ENCODE data around the gene HIF1AN.

The HIF1AN gene

GRCh38 chr10:100506596-100507356, 29.0 kb upstream of the HIF1AN start:
- ATAC-seq (ENCODE audit: insufficient read depth, low read depth) (no peak), DNase-seq (no peak)
- Histone ChIP-seq H3K4me3 (ENCODE audit: low read depth in 1 of 2, low read length in 2 of 2) (peak overlapping the region in 1 of 2 experiments; percentile 46; a peak in 2 of 4 replicates), H3K27me3 (ENCODE audit: insufficient read depth, low read length, poor library complexity) (no peaks in the 10 kb centered on the region), H3K36me3 (ENCODE audit: insufficient read depth, low read length) (peaks cover 44% of the 10 kb centered on the region), H3K4me2 (ENCODE audit: insufficient read depth, low read length) (peak overlapping the region; percentile 57), H4K20me1 (ENCODE audit: insufficient read depth, low read length) (no peaks in the 10 kb centered on the region), H3K9me3 (ENCODE audit: insufficient read depth, low read length, severe bottlenecking) (no peaks in the 10 kb centered on the region), H2AFZ (ENCODE audit: low read depth, low read length) (no peak overlapping the region), H3K9ac (ENCODE audit: low read depth, low read length) (peak overlapping the region; percentile 61), H3K79me2 (ENCODE audit: insufficient read depth, low read length) (peaks cover 13% of the 10 kb centered on the region), H3K27ac (ENCODE audit: low read length) (peak overlapping the region; percentile 92), H3K4me1 (ENCODE audit: insufficient read depth, low read length) (peaks cover 67% of the 10 kb centered on the region)
- no peak for TF ChIP-seq CTCF (IDR thresholded peaks at IDR 0.05; ENCODE audit: borderline replicate concordance, extremely low read depth, low read length, poor library complexity, severe bottlenecking)
- TF ChIP-seq EZH2 (IDR thresholded peaks at IDR 0.05; ENCODE audit: borderline replicate concordance, low read depth, low read length, severe bottlenecking) = no peak

- DNase-seq = no peak
- H2AFZ ChIP-seq (ENCODE audit: low read depth, low read length) = no peak overlapping the region
- H3K4me1 ChIP-seq (ENCODE audit: insufficient read depth, low read length) = peaks cover 73% of the 10 kb centered on the region
- H3K27ac ChIP-seq (ENCODE audit: low read length) = peak overlapping the region; percentile 92
- H3K36me3 ChIP-seq (ENCODE audit: insufficient read depth, low read length) = peaks cover 38% of the 10 kb centered on the region
- TF ChIP-seq EZH2 (IDR thresholded peaks at IDR 0.05; ENCODE audit: borderline replicate concordance, low read depth, low read length, severe bottlenecking) (no peak), CTCF (IDR thresholded peaks at IDR 0.05; ENCODE audit: borderline replicate concordance, extremely low read depth, low read length, poor library complexity, severe bottlenecking) (no peak)
- no peaks in the 10 kb centered on the region for H3K27me3 ChIP-seq (ENCODE audit: insufficient read depth, low read length, poor library complexity)
- ATAC-seq (ENCODE audit: insufficient read depth, low read depth) = no peak
- no peaks in the 10 kb centered on the region for H3K9me3 ChIP-seq (ENCODE audit: insufficient read depth, low read length, severe bottlenecking)
- peak overlapping the region; percentile 57 for H3K4me2 ChIP-seq (ENCODE audit: insufficient read depth, low read length)
- H3K4me3 ChIP-seq (ENCODE audit: low read depth in 1 of 2, low read length in 2 of 2) = peak overlapping the region in 1 of 2 experiments; percentile 46; a peak in 2 of 4 replicates
- H3K79me2 ChIP-seq (ENCODE audit: insufficient read depth, low read length) = peaks cover 13% of the 10 kb centered on the region
- H3K9ac ChIP-seq (ENCODE audit: low read depth, low read length) = peak overlapping the region; percentile 61
- no peaks in the 10 kb centered on the region for H4K20me1 ChIP-seq (ENCODE audit: insufficient read depth, low read length)
These were observed 28.4 kb upstream of the HIF1AN start for GRCh38 chr10:100507357-100507732.

- H3K36me3 ChIP-seq (ENCODE audit: insufficient read depth, low read length) = peaks cover 34% of the 10 kb centered on the region
- H3K4me1 ChIP-seq (ENCODE audit: insufficient read depth, low read length) = peaks cover 80% of the 10 kb centered on the region
- H3K27me3 ChIP-seq (ENCODE audit: insufficient read depth, low read length, poor library complexity) = no peaks in the 10 kb centered on the region
- H4K20me1 ChIP-seq (ENCODE audit: insufficient read depth, low read length) = no peaks in the 10 kb centered on the region
- no peaks in the 10 kb centered on the region for H3K9me3 ChIP-seq (ENCODE audit: insufficient read depth, low read length, severe bottlenecking)
- peaks cover 13% of the 10 kb centered on the region for H3K79me2 ChIP-seq (ENCODE audit: insufficient read depth, low read length)
- H3K27ac ChIP-seq (ENCODE audit: low read length) = peak overlapping the region; percentile 92
- H3K4me2 ChIP-seq (ENCODE audit: insufficient read depth, low read length) = peak overlapping the region; percentile 57
- ATAC-seq (ENCODE audit: insufficient read depth, low read depth) (peak; percentile 2), DNase-seq (no peak)
- peak overlapping the region in 1 of 2 experiments; percentile 46; a peak in 2 of 4 replicates for H3K4me3 ChIP-seq (ENCODE audit: low read depth in 1 of 2, low read length in 2 of 2)
- H3K9ac ChIP-seq (ENCODE audit: low read depth, low read length) = peak overlapping the region; percentile 61
- TF ChIP-seq EZH2 (IDR thresholded peaks at IDR 0.05; ENCODE audit: borderline replicate concordance, low read depth, low read length, severe bottlenecking) (no peak), CTCF (IDR thresholded peaks at IDR 0.05; ENCODE audit: borderline replicate concordance, extremely low read depth, low read length, poor library complexity, severe bottlenecking) (no peak)
- H2AFZ ChIP-seq (ENCODE audit: low read depth, low read length) = peak overlapping the region; percentile 55
These were observed 27.5 kb upstream of the HIF1AN start for GRCh38 chr10:100508266-100508665.

Measured in DND-41 (cell line).